ENCODE measurements around the gene APOBEC2.
A peak's percentile ranks its signal among the peaks of the same experiment; 100 is the strongest.

Gene APOBEC2

DNA sequence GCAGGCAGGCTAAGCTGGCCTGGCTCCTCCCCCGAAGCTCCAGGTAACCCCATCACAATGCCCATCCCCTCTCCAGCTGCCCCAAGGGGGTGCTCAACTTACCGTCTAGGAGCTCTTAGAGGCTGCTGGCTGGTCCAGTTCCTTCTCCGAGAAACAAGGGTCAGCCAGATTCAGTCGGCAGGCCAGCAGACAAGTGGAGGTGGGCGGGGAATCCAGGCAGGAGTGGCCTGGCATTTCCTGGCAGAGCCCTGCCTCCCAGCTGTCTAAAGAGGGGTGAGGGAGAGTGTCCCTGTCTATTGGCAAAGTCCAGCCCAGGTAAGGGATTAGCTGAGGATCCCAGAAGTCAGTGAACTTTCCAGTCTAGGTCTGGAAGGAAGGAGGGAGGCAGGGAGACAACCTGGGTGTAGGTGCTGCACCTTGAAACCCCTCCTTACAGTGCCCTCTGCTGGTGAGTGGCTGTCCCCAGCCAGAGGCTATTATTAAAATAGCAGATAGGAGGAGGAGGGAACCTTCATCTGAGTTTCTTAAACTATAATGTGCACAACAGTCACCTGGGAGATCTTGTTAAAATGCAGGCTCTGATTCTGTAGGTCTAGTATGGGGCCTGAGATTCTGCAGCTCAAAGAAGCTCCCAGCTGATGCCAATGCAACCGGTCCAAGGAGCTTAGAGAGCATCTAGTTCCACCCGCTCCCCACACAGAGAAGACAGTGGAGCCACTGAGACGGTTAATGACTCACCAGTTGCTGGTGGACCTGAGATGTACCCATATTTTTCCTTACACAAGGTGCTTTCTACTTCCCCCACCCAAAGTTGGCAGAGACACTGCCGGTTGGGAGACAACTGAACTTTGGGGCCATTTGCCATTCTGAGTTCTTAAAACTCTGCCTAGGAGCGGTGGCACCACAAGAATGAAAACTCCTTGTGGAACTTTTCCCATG lies 13.7 kb upstream of the APOBEC2 start, which contains the start of gene UNC5CL:
UNC5CL (minus strand) TSS at position 162 of the 939 bp plus-strand sequence. CDS start 4,147 bp downstream, outside the sequence.
- DNase-seq = peak; percentile 74

DNA sequence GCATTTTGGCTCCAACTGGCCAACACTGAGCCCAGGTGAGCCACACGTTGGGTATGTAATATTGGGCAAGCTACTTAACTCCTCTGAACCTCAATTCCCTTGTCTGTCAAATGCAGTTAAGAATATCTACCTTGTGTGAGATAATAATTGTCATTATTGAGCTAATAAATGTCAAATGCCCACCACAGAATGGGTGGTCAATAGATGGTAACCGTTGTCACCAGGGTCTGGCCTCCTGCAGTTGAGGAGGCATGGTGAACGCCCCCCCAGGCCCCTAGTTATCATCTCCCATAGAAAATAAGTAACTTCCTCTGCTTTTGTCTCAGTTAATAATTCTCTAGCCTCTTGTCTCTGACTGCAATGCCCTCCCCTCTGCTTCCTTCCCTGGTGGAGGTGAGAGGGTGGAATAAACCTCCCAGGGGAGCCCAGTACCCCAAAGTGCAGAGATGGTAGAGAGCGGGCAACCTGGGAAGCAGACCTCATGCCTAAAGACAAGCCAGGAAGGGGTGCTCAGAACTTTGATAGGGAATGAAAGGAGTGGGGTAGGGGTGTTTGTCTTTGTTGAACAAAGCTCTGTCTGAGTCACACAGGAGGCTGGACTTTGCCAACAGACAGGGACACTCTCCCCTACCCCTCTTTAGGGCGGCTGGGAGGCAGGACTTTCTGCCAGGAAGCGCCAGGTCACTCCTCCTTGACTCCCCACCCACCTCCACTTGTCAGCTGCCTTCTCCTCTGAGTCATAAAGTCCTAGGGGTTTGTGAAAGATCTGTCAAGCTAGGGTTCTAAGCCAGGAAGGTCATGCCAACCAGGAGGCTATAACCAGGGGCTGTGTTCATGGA lies 12.7 kb upstream of the APOBEC2 start:
- no peak for DNase-seq

DNA sequence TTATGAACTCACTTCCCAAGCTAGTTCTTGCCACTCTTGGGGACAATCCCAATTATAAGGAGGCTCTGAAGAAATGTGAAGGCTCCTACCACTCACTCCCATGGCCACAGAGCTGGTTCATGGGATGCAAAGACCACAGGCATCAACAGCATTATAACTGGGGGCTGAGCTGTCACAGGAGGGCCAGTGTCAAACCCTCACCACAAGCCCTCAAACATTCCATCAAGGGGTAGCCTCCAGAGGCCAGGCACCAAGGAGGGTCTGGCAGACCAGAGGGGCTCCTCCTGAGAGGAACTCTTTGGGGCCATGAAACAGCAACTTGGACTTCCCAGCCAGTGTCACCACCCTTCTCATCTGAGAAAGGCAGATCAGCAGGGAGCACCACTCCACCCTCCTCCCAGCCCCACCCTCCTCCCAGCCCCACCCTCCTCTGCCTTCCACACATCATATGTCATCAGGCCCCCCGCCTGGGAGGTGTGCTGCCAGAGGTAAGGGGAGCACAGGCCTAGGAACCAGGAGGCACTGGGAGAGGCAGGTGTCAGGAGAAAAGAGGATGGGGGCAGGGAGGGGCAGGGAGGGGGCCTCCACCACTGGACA lies 12.0 kb upstream of the APOBEC2 start:
- DNase-seq = no peak

DNA sequence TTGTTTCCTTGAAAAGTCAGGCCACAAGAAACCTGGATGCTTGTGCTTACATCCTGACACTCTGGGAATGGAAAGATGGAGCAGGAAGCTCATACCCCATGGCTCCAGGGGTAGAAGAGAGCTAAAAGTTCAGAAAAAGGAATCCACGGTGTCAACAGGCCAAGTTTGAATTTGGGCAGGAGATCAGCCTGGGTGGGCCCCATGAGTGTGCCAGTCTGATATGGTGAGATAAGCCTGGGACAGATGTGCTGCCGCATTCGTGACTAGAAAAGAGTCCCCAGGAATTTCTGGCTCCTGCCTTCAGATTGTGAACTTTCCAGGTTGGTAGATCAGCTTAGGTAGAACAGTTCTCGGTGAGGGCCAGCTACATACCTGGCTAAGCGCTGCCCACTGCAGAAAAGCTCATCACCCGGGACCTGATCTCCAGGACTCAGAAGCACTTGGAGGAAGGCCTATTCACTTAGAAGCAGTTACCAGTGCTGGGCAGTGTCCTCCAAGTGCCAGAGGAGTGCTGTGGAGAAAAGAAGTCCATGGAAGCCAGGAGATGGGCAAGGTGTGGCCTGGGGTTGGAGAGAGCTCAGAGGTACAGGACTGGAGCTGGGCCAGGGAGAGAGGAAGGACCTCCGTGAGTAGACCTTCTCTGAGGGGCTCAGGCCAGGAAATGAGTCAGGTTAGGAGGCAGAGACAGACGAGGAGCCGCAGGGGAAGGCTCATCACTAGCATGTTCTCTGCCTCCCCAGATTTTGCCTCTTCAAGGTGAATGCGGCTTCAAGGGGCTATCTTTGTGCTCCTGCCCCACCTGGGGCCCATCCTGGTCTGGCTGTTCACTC lies 10.6 kb upstream of the APOBEC2 start, which contains the start of gene TSPO2:
TSPO2 (plus strand) TSS at position 242 of the 830 bp plus-strand sequence; CDS start at position 761, 519 bp downstream.
- DNase-seq = no peak

DNA sequence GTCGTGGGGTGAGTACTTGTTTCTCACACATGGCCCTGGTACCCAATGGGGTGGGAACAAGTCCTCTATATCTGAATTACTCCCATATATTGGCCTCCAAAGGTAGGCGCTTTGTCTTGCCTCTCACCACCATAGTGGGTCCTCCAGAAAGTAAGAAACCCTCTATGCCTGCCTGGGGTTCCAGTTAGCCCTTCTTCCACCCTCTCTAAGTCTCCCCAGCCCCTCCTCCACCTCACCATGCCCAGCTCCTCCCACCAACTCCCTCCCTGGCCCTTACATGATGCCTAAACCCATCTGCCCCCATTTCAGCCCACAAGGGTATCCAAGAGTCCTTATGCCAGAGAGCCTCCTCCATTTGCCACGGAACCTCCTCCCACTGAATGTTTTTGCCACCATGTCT lies 9.9 kb upstream of the APOBEC2 start:
- DNase-seq = no peak

DNA sequence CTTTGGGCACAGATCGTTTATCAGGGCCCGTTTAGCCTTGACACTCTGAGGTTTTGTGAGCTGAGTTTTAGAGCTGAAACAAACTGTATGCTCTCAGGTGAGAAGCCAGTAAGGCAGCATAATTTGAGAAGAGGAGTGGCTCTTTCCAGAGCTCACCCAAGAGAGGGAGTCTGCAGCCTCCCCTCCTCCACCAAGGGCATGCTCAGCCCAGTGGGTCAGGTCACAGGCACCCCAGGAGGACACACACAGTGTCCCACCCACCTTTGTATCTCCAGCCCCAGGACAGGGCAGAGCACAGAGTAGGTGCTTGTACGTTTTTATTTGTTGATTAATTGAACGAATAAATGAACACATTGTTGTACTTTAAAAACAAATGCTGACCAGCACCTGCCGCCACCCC lies 7.3 kb upstream of the APOBEC2 start:
- DNase-seq = no peak

DNA sequence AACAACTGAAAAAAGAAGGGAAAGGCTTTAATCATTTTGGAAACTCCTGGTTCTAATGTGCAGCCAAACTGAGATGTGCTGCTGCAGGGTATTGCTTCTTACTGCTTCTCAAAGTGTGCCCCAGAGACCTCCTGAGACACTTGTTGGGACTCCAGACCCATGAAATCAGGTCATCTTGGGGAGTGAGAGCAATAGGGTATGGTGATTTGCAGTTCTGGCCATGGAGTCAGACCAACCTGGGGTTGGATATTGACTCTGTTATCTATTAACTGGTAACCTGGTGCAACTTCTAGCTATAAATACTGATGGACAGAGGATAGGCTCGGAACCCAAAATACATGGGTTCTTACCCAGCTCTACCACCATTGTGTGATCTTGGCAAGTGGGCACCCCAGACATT lies 6.9 kb upstream of the APOBEC2 start:
- no peak for DNase-seq

DNA sequence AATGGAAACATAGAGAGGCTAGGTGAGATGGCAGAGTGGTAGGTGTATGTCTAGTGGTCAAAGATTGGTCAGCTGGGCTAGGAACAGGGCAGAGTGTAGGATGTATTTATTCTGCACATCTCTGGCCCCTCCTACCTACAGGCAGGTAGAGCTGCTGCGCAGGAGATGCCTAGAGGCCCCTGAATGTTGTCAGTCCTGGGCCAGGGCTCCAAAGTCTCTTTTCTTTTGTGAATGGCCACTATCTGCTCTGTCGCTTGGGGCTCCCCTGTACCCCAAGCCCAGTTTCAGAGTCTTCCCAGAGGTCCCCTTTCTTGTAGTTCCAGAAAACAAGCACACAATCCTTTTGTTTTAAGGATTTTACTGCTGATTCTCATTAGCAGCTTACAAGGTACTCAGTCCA lies 5.7 kb upstream of the APOBEC2 start:
- DNase-seq = no peak

DNA sequence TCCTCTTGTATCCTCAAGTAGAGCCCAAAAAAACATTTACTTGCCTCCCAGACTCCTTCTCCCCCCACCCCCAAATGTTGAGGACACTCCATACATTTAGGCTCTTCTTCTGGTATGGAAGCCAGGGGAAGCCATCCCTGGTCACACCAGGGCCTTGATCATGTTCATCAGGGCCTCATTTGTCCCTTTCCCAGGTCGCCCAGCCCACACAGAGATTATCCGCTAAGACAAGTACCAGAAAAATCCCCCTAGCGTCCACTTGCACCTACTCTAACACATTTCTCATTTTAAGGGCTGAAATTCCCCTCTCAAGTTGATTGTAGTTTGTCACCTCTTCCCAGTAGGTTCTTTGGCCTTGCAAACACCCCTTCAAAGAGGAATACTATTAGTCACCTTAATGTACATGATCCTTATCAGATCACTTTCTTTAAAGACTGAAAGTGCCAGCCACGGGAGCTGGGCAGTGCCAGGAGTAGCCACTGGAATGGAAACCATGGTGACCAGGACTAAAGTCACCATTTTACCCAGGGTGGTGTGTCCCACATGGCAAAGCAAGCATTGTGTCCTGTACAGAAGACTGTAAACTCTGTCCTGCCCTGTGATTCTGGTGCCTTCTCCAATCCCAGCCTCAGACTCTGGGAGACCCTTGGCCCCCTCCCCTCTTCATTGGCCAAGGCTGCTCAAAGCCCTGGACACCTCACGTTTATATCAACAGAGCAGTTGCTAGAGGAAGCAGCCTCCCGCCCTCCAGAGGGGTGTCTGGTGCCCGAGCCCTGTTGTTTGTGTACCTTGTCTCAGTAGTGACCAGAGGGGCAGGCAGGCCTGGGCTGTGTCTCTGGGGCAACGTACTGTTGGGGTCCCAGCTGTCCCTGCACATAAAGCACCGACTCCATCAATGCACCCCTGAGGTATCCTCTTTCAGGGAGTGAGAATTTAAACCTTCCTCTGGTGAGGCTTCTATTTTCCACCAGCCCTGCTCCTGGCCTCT lies 5.0 kb upstream of the APOBEC2 start:
- no peak for DNase-seq

DNA sequence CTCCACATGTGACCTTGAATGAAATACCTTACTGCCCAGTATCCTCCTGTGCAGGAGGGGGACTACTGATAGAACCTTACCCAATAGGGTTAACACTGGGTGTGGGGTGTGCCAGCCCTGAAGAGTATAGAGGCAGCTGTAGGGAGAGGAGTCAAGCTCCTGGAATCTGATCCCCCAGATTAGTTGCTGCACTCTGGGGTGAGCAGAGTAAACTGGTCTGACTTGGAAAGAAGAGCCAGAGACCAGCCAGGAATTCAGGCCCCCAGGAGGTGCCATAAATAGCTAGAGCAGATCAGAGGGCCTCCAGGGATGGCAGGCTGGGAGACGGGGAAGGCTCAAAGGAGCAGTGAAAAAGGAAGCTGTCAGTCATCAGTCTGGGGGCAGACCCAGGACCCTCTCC lies 3.5 kb upstream of the APOBEC2 start:
- no peak for DNase-seq

DNA sequence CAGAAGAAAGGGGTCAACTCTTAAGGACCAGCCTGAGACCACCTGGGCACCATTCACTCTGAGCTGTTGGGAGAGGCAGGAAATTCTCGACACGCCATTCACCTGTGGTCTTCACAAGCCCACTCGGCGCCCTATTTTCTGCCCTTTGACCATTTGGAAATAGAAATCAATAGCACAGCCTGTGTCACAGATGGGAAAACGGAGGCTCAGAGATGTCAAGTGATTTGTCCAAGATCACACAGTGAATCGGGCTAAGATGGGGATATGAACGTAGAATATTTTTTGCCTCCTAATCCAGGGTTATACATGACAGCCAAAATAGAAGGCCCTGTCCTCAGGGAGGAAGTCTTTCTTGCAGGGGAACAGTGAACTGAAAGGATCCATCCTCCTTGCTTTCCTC lies 3.0 kb upstream of the APOBEC2 start:
- DNase-seq = no peak

DNA sequence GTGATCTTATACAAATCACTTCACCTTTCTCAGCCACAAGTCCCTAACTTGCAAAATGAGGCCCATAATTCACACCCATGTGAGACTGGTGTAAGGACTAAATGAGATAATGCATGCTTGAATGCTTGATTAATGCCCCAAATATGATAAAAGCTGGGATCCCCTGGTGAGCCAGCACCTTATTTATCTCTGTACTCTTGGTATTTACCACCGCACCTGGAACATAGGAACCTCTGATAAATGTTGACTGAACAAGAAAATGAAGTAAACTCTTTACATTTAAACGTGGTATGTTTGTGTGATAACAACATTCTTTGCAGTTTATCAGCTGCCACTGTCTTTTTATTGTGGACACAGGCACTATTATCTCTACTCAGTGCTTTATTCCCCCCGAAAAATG lies 2.5 kb upstream of the APOBEC2 start:
- no peak for DNase-seq

DNA sequence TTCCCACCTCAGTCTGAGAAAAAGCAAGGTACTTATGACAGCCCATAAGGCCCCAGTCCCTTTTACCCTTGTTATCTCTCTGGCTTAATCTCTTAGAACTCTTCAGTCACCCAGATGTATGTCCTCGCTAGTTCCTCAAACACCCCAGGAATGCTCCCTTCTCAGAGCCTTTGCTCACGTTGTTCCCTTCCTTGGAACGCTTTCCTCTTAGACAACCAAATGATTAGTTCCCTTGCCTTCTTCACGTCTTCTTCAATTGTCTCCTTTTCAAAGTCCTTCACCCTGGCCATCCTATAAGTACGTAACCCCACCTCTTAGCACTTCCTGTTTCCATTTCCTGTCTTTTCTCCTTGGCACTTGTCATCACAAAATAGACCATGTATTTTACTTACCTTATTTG lies 1.1 kb upstream of the APOBEC2 start:
- DNase-seq = no peak

DNA sequence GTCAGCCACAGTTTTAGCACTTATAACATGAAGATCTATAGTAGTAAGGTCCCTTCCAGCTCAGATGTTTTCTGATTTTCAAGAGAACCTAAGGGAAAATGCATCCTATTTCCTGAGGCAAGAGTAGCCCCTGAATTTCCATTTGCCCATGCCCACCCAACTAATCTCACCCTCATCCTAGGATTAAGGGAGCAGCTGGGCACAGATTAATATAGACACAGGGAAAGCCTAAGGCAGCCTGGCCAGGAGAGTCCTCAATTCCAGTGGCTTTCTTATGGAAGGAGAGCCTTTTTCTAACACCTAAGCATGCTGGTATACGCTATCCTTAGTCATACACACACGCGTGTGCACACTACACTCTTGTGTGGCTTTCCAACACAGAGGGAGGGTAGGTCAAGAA lies 1.5 kb downstream of the APOBEC2 start:
- DNase-seq = no peak

DNA sequence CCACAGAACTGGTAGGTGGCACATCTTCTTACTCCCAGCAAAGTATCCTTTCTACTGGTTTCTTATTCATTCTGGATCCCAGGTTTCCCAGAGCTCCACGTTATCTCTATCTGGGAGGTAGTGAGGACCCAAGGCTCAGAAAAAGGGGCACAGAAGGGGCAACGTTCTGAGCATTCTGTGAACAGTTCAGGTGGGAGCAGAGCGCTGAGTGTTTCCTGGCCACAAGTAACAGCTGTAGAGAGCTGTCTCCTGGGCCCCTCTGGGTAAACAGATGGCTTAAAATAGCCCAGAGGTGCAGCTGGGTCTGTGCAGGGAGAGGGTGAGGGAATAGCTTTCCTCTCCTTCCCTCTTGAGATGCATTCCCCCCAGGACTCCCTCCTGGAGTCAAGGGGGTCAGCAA lies 2.1 kb downstream of the APOBEC2 start:
- no peak for DNase-seq

DNA sequence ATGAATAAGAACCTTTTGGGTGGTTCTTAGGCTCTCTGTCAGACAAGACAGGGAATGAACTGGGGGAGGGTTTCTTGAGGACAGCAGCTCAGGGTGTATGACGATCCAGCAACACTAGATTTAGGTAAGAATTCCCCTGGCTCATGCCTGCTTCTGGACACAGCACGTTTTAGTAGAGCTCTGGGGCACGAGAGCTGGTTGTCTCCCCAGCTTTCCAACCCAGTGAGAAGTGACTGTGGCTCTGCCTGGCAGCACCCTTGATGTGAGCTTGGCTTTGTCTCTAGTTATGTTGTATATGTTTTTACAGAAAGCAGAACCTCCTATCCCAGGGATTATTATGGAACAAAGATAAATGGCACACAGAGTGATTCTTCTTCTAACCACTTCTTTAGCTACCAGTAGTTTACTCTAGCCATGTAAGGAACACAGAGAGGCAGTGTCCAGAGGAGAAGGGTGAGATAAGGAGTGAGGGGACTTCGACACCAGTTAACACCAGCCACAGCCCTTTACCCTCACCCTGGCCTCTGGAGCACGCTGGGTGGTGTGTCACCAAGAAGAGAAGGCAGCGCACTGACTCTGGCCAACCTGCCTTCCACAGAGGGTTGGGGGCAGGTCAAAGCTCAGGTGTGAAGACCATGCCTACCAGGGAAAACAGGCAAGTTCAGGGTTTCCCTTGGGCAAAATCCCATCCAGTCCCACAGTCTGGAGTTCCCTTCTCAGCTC lies 3.9 kb downstream of the APOBEC2 start:
- no peak for DNase-seq

DNA sequence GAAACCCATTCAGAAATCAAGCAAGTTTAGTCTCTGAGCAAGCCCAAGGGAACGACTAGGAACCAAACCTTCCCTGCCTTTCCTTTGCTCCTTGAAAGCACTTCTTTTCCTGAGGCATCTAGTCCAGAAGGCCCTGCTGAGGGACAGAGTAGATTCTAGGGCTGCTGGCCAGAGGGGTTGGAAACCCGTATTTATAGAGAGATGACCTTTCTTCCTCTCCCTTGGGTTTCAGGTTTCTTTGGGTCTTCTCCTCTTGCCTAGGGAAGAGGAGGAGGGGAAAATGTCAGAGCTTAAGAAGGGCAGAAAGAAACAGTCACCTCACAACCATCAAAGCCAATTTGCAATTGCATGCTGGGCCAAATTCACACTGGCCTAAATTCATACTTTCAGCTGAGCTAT lies 5.8 kb downstream of the APOBEC2 start:
- DNase-seq = no peak

DNA sequence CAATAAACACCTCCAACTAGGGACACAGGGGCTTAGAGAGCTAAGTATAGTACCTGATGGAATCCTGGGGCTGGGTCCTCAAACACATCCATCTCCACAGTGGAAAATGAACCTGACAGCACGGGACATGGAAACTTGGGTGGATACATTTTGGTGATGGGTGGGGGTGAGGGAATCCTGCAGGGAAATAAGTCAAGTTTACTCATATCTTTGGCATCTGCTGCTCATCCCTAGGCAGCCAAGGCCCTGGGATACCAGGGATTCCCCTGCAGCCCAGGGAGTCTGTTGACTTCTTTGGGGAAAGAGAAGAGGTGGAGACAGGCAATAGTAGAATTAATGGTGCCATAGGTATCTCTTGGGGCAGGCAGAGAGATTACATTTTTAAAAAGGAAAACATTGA lies 6.6 kb downstream of the APOBEC2 start:
- no peak for DNase-seq

DNA sequence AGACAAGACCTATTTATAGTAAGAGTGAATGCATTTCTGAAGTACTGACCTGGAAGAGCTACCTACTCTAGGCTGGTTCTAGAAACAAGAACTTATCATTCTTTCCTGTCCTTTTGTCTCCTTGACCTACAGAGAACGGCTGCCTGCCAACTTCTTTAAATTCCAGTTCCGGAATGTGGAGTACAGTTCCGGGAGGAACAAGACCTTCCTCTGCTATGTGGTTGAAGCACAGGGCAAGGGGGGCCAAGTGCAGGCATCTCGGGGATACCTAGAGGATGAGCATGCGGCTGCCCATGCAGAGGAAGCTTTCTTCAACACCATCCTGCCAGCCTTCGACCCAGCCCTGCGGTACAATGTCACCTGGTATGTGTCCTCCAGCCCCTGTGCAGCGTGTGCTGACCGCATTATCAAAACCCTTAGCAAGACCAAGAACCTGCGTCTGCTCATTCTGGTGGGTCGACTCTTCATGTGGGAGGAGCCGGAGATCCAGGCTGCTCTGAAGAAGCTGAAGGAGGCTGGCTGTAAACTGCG lies 8.3 kb downstream of the APOBEC2 start:
- no peak for DNase-seq

DNA sequence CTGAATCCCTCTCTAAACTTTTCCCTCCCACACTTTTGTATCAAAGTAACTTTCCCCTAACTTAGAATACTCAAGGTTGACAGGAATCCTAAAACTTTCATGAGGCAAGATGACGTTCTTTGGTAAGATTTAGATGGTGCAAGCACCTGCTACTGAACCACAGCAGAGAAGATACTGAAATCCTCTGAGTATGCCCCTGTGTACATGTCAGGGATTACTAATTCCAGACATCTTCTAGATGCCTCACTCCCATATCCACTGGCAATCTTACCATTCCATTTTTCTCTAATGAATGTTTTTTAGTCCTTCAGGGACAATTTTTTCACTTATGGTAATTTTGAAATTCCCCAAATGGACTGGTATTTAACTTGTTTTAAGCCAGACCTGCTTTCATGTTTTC lies 9.1 kb downstream of the APOBEC2 start:
- no peak for DNase-seq
